ENCODE data around the gene PACS2. TPM values are rescaled to one million over a fixed set of nuclear protein-coding genes. Genes with fewer than 3 reads are reported as not detected.
A peak's percentile ranks its signal among the peaks of the same experiment; 100 is the strongest.

The PACS2 gene
- total RNA-seq, 2 donors from 2014 or later: 55.0 to 59.7 TPM

DNA sequence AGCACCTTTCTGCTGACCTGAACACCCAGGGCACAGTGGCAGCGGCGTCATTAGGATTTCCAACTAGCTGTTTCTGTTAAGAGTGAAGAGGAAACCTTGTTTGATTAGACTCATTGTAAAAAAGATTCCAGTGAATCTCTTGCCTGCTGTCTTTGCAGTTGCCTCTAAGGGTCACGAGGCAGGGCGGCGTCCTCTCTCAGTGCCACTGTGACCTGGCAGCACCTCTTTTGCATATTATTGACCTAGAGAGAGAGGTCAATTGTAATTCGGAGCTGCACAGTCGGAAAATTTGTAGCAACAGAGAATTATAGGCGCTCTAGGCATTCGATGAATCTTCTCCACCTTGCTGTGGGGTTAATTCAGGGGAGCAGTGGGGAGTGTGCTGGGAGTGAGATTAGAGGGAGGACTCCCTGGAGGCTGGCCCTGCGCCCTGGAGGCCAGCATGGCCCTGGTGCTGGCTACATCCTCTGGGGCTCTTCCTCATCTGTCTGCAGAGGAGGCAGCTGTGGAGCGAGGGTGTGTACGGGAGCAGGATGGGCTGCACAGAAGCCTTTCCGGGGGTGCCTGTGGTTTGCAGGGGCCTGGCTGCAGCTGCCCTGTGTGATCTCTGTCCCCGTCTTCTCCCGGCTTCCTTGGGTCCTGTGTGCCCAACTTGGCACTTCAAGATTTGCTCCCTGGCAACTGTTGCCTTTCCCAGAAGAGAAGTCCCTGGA lies 14.3 kb downstream of the PACS2 start:
- no peaks in the 10 kb centered on the region for H3K9me3 ChIP-seq
- no peak for DNase-seq (ENCODE audit: low spot score)
- H3K27me3 ChIP-seq: no peaks in the 10 kb centered on the region
- TF ChIP-seq, protein P1, sequence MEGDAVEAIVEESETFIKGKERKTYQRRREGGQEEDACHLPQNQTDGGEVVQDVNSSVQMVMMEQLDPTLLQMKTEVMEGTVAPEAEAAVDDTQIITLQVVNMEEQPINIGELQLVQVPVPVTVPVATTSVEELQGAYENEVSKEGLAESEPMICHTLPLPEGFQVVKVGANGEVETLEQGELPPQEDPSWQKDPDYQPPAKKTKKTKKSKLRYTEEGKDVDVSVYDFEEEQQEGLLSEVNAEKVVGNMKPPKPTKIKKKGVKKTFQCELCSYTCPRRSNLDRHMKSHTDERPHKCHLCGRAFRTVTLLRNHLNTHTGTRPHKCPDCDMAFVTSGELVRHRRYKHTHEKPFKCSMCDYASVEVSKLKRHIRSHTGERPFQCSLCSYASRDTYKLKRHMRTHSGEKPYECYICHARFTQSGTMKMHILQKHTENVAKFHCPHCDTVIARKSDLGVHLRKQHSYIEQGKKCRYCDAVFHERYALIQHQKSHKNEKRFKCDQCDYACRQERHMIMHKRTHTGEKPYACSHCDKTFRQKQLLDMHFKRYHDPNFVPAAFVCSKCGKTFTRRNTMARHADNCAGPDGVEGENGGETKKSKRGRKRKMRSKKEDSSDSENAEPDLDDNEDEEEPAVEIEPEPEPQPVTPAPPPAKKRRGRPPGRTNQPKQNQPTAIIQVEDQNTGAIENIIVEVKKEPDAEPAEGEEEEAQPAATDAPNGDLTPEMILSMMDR (IDR thresholded peaks at IDR 0.05): no peak
- H3K36me3 ChIP-seq: no peaks in the 10 kb centered on the region
- H3K4me1 ChIP-seq: peaks cover 0 to 90% of the 10 kb centered on the region in 2 donors
- H3K27ac ChIP-seq: peak overlapping the region; percentile 78 to 79
- no peak overlapping the region for H3K4me3 ChIP-seq

DNA sequence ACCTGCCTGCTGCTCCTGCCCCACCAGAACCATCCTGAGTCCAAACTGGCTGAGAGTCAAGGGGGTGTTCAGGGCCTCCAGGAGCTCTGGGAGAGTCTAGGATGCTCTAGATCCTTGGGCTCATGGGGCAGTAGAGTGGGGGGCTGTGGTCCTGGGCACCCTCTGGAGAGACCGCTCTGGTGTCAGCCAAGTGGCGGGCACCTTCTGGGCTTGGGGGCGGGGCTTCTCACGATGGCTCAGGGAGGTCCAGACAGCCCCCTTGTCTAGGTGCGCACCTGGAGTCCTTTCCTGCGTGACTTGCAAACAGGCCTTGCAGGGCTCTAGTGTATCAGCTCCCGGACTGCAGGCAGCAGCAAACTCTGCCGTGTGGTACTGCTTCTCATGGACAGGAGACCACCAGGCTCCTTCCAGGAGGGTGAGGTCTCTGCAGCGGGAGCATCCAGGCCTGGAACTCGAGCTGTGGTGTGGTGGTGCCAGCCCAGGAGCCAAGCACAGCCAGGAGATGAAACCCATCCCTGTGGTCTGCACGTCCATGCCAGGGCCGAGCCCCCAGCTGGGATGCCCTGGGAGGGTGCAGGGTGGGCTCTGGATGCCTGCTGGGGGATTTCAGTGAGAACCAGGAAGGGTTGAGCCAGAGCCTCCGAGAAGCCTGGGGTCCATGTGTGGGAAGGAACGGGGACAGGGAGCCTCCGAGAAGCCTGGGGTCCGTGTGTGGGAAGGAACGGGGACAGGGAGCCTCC lies 15.0 kb downstream of the PACS2 start:
- Histone ChIP-seq H3K4me3 (no peak overlapping the region), H3K27me3 (no peaks in the 10 kb centered on the region), H3K36me3 (no peaks in the 10 kb centered on the region), H3K9me3 (no peaks in the 10 kb centered on the region), H3K4me1 (peaks cover 0 to 90% of the 10 kb centered on the region in 2 donors), H3K27ac (peak overlapping the region in 1 of 2 donors; percentile 79)
- TF ChIP-seq, protein P1 (IDR thresholded peaks at IDR 0.05): no peak
- no peak for DNase-seq (ENCODE audit: low spot score)

DNA sequence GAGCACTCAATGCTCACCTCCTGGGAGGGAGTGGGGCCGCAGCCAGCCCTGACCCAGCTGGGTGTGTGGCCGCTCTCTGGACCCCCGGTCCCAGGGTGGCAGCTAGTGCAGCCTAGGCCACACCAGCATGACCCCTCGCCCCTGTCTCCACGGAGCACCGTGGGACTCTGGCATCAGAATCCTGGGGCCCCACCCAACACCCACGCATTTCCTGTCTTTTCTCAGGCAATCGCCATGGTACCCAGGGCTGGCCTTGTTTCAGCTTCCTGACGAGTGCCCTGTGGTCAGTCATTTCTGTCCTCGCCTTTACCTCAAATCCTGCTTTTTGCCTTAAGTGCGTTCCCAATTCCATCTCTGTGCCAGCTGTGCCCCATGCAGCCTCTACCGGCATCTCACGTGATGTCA lies 15.9 kb downstream of the PACS2 start:
- no peaks in the 10 kb centered on the region for H3K27me3 ChIP-seq
- no peaks in the 10 kb centered on the region for H3K36me3 ChIP-seq
- peaks cover 0 to 90% of the 10 kb centered on the region in 2 donors for H3K4me1 ChIP-seq
- no peak for DNase-seq (ENCODE audit: low spot score)
- TF ChIP-seq, protein P1 (IDR thresholded peaks at IDR 0.05): no peak
- peak overlapping the region in 1 of 2 donors; percentile 67 for H3K27ac ChIP-seq
- no peaks in the 10 kb centered on the region for H3K9me3 ChIP-seq
- H3K4me3 ChIP-seq: no peak overlapping the region

DNA sequence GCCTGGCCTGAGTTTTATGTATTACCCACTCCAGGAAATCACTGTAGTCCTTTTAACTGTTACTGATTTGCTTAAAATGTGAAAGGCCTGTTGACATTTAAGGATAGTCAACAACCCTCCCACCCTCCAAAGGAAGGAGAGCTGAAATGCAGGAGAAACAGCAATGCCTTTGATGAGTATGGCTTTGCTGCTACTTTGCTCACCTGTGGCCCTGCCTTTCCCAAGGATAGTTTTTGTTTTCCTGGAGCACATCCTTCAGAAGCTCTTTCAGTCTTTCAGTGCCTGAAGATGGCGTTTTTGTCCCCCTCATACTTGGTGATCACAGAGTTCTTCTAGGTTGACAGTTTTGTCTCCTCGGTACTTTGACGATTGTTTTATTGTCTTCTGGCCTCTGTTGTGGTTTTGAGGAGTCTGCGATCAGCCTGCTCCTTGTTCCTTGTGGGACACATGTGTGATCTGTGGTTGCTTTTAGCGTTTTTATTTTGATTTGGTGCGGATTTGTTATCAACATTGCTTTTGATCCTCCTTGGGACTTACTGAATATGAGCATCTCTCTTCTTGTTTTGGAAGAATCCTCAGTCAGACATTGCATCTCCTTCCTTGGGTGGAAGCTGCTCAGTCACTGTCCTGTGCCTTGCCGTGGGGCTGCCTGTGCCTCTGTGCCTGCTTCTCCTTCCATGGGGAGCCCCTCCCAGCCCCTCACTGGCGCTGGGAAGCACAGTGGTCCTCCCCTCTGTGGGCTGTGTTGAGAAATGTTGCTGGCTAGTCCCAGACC lies 17.2 kb downstream of the PACS2 start:
- TF ChIP-seq, protein P1 (IDR thresholded peaks at IDR 0.05): no peak
- H3K4me1 ChIP-seq: peaks cover 0 to 90% of the 10 kb centered on the region in 2 donors
- no peaks in the 10 kb centered on the region for H3K36me3 ChIP-seq
- H3K9me3 ChIP-seq: no peaks in the 10 kb centered on the region
- H3K4me3 ChIP-seq: no peak overlapping the region
- H3K27ac ChIP-seq: no peak overlapping the region
- DNase-seq (ENCODE audit: low spot score): no peak
- no peaks in the 10 kb centered on the region for H3K27me3 ChIP-seq

DNA sequence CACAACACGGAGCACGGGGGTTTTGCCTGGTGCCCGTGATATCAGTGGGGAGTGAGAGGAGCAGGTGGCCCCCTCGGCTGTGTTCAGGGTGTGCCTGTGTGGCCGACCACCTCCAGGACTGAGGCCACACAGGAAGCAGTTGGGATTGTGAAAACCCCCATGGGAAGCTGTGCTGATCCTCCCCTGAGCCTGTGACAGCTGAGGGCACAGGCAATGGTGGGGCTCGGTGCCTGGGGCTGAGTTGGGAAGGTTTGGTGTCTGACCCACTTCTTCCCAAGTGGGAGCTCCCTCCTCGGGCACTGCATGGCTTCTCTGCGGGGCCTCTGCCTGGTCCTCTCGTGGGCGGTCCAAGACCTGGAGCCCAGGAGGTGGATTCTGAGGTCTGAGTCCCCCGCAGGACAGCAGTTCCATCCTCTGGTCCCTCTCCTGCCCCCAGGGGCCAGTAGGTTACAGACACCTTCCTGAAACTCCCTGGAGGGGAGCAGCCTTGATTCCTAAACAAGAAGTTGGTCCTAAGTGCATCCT lies 17.9 kb downstream of the PACS2 start:
- TF ChIP-seq, protein P1 (IDR thresholded peaks at IDR 0.05): no peak
- Histone ChIP-seq H3K4me3 (no peak overlapping the region), H3K4me1 (peaks cover 0 to 91% of the 10 kb centered on the region in 2 donors), H3K36me3 (no peaks in the 10 kb centered on the region), H3K27ac (no peak overlapping the region), H3K9me3 (no peaks in the 10 kb centered on the region), H3K27me3 (no peaks in the 10 kb centered on the region)
- DNase-seq (ENCODE audit: low spot score): no peak
